Hematopoietic multipotent progenitor cell (in vitro differentiated cells): ENCODE results near the gene CXXC4. TPM values are rescaled to one million over a fixed set of nuclear protein-coding genes. Genes with fewer than 3 reads are reported as not detected.

ENCODE experiments used
- DNase-seq, 3 donors: peaks; one replicate each; pipeline ENCODE4 v3.0.0-alpha.2; 2011 to 2015; ENCODE audit warnings: low read depth in 2 of 3, low spot score in 2 of 3
- total RNA-seq: library from RNA; depleted of rRNA; stranded (reverse); fragments of >200 nt; gene quantifications from one replicate; pipeline ENCODE4 v1.2.3, GENCODE V29; 2012

CXXC4 gene
- total RNA-seq, 1 donor, result not detected

- DNase-seq, result no peak
Measured at GRCh38 chr4:104424475-104424941, 70.2 kb downstream of the CXXC4 start.

GRCh38 chr4:104421566-104421965 lies 73.1 kb downstream of the CXXC4 start:
- DNase-seq, result no peak

- no peak for DNase-seq
Measured at GRCh38 chr4:104420766-104421165, 73.9 kb downstream of the CXXC4 start.
